ENCODE data around the gene UPF3A.
A peak's percentile ranks its signal among the peaks of the same experiment; 100 is the strongest.
"Not testable (repeated sequence)": the region's sequence is repeated elsewhere in the genome, so short reads cannot be mapped to it uniquely, and the experiment has no call there.

The UPF3A gene, protein sequence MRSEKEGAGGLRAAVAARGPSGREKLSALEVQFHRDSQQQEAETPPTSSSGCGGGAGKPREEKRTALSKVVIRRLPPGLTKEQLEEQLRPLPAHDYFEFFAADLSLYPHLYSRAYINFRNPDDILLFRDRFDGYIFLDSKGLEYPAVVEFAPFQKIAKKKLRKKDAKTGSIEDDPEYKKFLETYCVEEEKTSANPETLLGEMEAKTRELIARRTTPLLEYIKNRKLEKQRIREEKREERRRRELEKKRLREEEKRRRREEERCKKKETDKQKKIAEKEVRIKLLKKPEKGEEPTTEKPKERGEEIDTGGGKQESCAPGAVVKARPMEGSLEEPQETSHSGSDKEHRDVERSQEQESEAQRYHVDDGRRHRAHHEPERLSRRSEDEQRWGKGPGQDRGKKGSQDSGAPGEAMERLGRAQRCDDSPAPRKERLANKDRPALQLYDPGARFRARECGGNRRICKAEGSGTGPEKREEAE

DNA sequence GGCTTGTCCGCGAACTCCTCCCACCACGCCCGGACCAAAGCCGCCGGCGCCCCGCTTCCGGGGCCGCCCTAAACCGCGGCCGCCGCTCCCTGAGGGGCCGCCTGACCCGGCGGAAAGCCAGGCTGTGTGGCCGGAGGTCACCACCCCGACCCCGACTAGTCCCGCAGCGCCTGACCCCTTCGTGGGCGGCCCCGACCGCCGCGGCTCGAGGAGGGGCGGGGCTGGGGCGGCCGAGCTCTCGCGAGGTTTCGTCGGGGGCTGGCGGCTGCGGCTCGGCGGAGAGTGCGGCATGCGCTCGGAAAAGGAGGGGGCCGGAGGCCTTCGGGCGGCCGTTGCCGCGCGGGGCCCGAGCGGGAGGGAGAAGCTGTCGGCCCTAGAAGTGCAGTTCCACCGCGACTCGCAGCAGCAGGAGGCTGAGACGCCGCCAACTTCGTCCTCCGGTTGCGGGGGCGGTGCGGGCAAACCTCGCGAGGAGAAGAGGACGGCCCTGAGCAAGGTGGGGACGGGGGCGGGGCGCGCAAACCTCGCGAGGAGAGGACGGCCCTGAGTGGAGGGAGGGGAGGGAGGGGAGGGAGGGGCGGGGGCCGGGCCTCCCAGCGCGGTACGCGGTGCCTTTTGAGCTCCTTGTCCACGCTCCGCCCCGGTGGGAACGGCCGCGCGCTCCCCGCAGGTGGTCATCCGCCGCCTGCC, at the start of gene UPF3A:
Gene UPF3A (plus strand): TSS at position 251 of the 690 bp plus-strand sequence. CDS start 39 bp downstream, at position 290.
- peak; percentile 96 for DNase-seq

DNA sequence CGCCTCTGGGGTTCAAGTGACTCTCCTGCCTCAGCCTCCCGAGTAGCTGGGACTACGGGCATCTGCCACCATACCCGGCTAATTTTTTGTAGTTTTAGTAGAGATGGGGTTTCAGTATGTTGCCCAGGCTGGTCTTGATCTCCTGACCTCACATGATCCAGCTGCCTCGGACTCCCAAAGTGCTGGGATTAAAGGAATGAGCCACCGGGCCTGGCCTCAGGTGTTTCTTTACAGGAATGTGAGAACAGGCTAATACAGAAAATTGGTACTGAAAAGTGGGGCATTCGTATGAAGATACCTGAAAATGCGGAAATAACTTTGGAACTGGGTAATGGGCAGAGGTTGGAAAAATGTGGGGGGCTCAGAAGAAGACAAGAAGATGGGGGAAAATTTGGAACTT, 49.5 kb upstream of the UPF3A start:
- no peak for DNase-seq

DNA sequence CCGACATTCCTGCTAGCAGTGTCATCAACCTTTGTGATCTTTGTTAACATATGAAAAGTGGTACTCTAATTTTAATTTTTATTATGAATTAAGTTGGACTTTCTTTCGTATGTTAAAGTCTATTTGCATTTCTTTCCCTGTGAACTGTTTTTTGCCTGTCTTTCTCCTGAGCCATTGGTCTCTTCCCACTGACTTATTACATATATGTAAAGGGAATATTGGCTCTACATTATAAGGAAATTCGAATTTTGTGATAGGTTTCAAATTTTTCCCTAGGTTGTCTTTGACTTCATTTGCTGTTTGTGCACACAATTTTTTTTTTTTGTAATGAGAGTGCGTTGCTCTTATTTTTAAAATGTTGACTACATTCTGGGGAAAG, 47.1 kb upstream of the UPF3A start:
- no peak for DNase-seq

DNA sequence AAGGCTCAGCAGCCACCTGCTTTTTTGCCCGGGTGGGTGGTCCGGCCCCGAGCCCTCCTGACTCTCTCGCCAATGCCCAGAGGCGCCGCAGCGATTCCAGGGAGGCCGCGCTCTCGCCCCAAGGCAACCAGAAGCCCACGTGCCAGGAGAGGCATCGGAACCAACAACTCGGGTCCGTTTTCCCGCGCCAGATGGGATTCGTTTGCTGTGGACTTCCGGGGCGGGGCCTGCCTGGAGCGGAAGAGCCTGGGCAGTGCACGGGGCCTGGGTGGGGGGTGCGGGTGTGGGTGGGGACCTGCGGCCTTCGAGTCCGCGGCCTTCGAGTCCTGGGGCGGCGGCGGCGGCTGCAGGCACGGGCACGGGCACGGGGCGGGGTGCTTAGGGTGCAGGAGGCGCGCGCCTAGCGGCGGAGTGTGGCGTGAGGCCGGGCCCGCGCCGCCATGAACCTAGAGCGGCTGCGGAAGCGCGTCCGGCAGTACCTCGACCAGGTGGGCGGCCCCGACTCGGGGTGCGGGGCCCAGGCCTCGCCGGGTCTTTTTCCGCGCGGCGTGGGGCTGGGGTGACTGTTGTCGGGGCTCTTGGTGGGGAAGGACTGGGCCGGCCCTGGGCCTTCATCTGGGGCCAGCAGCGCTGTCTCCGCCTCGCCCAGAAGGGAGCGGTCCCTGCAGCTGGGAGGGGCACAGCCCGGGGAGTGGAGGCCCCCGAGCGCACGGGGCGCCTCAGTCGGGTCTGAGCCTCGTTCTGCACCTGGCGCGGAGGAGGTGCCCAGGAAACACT, 46.6 kb upstream of the UPF3A start, which contains the start of gene CDC16:
Gene CDC16 (plus strand): TSS at position 253 of the 777 bp plus-strand sequence. CDS start 188 bp downstream, at position 441.
- peak; percentile 92 for DNase-seq

DNA sequence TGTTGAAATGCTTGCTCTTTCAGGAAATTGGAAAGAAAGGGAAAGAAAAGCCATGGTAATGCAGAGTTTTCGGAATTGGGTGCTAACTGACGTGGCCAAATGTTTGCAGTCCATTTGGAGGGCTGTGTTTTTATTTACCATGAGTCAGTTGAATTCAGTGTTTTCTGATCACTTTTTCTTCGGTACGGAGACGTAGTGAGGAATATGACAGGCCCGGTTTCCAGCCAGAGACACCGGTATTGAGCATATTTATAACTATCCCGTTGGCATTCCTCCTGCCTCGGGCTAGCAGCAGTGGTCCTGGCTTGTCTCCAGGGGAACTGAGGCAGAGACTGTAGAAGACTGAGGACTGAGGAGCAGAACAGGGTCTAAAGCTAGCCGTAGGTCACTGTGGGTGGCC, 45.7 kb upstream of the UPF3A start:
- no peak for DNase-seq

DNA sequence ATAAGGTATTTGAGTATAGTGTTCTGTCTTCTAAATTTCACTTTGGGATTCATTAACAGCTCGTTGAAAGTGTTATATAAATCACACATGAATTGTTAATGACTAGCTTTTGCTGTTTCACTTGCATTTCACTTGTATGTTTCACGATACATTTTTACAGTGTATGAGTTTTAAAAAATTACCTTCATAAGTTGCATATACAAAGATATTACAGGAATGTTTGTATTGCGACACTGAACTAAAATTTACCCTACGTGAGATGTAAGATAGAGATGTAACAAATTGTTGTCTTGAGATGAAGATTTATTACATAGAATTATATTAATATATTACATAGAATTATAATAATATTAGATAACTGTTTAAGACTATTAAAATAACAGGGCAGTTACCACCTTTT, 45.2 kb upstream of the UPF3A start:
- DNase-seq, result no peak

DNA sequence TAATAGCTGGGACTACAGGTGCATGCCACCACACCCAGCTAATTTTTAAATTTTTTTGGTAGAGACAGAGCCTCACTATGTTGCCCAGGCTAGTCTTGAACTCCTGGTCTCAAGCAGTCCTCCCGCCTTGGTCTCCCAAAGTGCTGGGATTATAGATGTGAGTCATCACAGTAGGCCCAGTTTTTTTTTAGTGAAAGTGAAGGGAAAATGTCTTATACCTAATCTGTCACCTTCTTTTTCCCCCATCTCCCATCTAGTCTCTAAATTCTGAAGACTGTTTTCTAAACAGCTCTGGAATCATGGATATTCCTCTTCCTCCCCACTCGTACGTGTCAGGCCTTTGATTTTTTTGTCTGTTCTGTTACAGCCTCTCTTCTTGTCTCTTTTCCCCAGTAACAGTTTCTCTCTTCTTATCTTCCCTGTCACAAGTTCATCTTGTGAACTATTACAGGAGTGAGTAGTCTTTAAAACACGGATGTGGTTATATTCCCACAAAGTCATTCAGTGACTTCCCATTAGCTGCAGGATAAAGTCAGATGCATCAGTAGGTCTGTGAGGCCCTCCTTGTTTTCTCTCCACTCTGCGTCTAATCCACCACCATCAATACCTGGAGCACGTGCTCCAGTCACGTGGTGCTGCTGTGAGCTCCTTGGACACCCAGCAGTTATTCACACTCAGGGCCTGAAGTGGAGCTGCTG, 43.8 kb upstream of the UPF3A start:
- DNase-seq, result no peak

DNA sequence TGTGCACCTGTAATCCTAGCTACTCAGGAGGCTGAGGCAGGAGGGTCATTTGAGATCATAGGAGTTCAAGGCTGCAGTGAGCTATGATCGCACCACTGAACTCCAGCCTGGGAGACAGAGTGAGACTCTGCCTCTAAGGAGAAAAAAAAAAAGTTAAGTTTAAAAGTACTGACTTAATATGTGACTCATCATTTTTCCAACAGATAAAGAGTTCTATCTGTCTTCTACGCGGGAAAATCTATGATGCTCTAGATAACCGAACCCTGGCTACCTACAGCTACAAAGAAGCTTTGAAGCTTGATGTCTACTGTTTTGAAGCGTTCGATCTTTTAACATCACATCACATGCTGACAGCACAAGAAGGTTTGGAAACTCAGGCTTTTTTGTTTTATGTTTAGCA, 39.5 kb upstream of the UPF3A start:
- DNase-seq, result no peak

DNA sequence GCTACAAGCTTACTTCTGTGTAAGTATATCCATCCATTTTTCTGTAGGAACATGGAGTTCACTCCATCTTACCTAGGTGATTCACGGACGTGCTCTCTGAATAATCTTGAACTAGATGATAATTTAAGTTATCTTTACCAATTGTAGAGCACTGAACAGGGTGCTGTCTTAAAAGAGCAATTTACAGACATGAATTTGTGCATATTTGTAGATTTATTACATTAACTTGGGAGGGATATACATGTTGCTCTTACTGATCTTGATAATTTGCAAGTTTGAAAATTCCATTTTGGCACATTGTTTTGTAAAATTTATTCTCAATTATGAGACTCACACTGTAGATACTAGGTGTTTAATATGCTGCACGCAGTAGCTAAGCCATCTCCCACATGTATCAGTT, 37.4 kb upstream of the UPF3A start:
- DNase-seq, result no peak

DNA sequence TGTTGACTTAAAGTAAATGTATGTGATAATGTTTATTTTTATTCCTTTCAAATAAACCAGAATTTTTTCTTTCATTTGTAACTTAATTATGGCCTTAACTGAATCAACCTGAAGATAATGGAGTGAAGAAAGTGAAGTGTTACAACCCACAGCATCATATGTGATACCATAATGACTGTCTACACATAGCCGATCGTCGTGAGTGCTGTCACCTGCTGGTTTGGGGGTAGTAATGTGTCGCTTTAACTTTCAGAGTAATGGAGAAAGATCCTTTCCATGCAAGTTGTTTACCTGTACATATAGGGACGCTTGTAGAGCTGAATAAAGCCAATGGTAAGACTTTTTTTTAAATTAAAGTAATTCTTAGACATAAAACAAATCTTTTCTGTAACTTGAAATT, 36.8 kb upstream of the UPF3A start:
- DNase-seq, result no peak

DNA sequence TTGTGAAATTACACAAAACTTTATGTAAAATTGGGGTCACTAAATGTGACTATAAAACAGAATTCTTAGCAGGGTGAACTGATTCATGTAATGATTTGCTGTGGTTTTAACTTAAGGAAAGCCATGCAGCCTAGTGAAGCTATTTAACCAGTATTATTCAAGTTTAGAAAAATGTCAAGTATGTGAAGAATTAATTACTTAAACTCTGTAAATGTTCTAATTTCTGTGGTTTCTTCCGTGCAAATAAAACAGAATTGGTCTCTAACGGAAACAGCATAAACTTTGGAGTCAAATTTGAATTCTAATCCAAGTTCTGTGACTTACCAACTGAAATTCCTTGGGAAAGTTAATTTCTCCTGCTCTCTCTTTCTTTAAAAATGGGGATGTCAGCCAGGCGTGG, 33.4 kb upstream of the UPF3A start:
- no peak for DNase-seq

DNA sequence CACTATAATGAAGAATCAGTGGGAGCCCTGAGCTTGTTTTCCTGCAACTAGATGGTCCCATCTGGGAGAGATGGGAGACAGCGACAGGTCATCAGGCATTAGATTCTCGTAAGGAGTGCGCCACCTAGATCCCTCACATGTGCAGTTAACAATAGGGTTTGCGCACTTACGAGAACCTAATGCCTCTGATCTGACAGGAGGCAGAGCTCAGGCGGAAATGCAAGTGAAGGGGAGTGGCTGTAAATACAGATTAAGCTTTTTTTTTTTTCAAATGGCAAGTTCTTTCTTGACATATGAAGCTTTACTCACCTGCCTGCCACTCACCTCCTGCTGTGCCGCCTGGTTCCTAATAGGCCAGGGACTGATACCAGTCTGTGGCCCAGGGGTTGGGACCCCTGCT, 32.3 kb upstream of the UPF3A start:
- DNase-seq, result no peak

DNA sequence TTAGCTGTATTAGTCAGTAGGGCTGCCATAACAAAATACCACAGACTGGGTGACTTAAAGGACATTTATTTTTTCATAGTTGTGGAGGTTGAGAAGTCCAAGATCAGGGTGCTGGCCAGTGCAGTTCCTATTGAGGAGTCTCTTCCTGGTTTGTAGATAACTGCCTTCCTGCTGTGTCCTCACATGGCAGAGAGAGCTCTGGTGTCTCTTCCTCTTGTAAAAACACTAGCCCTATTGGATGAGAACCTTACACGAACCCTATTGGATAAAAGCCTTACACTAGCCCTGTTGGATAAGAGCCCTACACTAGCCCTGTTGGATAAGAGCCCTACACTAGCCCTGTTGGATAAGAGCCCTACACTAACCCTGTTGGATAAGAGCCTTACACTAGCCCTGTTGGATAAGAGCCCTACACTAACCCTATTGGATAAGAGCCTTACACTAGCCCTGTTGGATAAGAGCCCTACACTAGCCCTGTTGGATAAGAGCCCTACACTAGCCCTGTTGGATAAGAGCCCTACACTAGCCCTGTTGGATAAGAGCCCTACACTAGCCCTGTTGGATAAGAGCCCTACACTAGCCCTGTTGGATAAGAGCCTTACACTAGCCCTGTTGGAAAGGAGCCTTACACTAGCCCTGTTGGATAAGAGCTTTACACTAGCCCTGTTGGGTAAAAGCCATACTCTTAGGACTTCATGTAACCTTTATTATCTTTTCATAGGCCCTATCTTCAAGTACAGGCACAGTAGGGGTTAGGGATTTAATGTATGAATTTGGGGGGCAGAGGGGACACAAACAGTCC, 29.6 kb upstream of the UPF3A start:
- not testable (repeated sequence) for DNase-seq

DNA sequence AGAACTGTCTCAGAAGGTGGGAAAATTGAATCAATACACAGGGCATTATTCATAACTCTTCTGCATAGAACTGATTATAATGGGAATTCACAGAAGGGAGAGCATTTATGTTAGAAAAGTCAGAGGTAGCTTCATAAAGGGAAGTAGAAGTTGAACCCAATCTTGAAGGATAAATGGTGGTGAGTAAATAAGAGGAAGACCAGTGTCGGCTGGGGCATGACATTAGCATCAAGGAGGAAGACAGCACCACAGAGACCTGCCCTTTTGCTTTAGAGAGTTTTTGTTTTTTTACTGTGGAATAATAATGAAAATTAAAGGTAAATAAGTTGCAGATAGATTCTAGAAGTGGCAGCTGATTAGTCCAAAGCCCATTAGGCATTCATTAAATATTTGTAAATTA, 24.9 kb upstream of the UPF3A start:
- DNase-seq, result no peak

DNA sequence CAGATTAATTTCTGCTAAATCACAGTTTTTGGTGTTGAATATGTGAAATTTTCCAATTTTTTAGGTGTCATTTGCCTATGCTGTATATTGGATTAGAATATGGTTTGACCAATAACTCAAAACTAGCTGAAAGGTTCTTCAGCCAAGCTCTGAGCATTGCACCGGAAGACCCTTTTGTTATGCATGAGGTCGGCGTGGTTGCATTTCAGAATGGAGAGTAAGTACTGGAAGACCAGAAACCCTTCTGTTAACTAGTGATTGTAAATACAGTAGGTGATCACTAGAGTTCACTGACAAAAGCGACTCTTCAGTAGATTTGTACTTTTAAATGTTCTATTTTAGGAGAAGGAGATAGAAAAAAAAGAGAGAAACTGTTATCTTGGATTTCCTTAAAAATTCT, 24.4 kb upstream of the UPF3A start:
- no peak for DNase-seq

DNA sequence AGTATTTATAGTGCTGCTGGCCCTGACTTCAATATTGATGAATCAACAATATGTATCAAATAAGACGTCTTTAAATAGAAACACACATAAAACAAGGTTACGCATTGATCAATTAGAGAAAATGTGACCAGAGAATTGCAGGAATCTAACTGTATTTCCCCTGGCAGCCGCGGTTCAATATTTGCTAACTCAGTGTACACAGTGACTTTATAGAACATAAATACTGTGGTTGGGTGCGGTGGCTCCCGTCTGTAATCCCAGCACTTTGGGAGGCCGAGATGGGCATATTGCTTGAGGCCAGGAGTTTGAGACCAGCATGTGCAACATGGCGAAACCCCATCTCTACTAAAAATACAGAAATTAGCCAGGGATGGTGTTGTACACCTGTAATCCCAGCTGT, 22.8 kb upstream of the UPF3A start:
- DNase-seq, result no peak

DNA sequence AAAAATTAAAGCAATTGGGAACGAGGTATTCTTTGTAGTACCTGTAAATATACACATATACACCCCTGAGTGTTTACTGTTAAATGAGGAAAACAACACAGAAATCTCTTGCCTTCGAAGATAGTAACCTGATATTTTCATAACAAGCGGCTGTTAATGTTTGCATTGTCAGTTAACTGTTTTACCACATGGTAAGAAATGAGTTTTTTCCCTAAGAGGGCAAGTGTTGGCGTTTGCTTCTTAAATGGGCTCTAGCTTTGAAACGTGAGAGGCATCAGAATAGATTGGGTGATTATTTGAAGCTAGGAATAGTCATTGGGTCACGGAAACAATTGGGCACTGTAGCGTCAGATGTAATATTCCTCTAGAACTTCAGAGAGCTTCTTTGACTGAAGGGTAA, 22.0 kb upstream of the UPF3A start:
- no peak for DNase-seq

DNA sequence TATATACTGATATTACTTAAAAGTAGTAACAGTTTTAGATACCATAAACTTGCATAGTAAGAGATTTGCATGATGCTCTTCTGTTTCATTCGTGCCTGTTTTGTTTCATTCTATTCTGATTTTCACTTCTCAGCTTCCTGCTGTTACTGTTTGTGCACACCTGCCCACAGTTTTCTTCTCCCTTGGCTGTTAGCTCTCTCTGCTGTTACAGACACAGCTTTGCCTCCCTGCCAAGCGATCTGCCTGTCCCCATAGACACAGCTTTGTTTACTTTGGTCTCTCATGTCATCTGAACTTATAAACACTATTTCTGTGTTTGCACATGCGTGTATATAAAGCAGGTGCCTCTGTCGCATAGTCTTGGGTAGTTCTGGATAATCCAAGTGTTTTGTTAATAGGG, 21.4 kb upstream of the UPF3A start:
- DNase-seq, result no peak

DNA sequence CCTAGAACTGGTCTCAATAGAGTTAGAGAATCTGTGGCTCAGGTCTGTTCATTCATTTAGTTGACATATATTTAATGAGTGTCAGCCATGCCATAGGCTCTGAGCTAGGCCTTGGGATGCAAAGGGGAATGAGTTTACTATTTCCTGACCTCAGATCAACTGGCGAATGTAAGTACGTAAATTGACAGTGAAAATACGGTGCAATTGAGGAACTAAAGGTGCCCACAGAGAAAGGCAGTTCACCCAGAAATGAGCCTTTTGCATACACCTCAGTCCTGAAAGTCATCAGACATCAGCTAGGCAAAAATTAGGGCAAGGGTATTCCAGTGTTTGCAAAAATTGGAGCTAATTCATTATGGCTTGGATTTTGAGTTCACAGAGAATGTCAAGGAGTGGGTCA, 20.6 kb upstream of the UPF3A start:
- DNase-seq, result no peak

DNA sequence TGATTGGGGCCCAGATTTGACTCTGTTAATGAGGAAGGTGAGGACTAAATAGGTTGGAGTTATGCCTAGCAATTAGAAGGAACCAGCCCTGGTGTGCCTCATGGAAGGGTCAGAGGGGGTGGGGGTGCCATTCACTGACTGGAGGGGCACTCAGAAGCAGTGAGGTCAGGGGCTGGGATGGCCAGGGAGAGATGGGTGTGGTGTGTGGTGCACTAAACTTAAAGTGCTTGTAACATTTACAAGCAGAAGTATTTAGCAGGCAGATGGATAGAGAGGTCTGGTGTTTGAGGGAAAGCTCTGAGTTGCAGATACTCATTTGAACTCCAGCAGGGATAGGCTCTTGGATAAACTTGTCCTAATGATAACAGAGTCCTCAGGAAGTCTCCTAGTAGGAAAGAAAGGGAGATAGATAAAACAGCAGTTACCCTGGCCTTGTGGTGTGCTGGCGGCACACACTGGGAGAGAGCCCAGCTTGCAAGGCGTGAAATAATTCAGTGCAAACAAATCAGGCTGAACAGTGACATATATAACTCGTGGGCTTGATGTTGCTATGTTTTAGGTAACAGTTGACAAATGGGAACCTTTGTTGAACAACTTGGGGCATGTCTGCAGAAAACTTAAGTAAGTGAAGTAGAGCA, 20.0 kb upstream of the UPF3A start:
- no peak for DNase-seq

DNA sequence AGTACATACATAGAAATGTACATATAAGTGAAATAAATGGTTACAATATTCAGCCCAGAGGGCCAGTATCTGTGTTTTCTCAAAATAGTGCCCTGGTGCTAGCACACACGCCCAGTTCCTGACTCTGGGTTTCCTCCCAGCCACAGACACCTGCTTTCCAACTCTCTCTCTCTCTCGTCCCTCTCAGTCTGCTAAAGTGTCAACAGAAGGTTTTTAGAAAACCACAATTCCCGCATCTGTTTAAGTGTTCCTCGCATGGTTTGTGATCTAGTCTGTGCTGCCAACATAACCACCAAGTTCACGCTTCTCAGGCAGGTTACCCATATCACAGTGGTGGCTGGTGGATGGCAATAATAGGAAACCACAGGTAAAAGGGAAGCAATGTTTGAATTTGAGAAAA, 17.8 kb upstream of the UPF3A start:
- peak; percentile 24 for DNase-seq

All from CD4-positive, alpha-beta T cell treated with Interleukin-6 for 4 hours (primary cell).